ENCODE measurements around the gene ARID1B. TPM values are rescaled to one million over a fixed set of nuclear protein-coding genes. Genes with fewer than 3 reads are reported as not detected.

Gene ARID1B
- total RNA-seq, 2 experiments from 2014 or later = 90.1 to 164 TPM

GRCh38 chr6:156928972-156929371 lies 151.8 kb downstream of the ARID1B start:
- Histone ChIP-seq H3K4me3 (ENCODE audit: low read depth, low read length, poor library complexity, severe bottlenecking) (no peak overlapping the region), H4K20me1 (ENCODE audit: insufficient read depth, low read length) (0 out of 2 replicates have a peak, but pooled peaks cover 5% of the 10 kb centered on the region), H3K4me2 (ENCODE audit: low read length) (no peak overlapping the region), H3K9me3 (ENCODE audit: low read length) (no peaks in the 10 kb centered on the region), H3K79me2 (ENCODE audit: insufficient read depth, low read depth, low read length) (peaks cover 38% of the 10 kb centered on the region; the same call in 1 of the 2 replicates), H3K27ac (ENCODE audit: low read depth, low read length, poor library complexity, severe bottlenecking) (no peak overlapping the region), H2AFZ (ENCODE audit: low read length) (no peak overlapping the region), H3K9me2 (ENCODE audit: insufficient read depth, low read length) (no peaks in the 10 kb centered on the region), H3K36me3 (ENCODE audit: insufficient read depth, low read length) (no peaks in the 10 kb centered on the region; the same call in 1 of the 2 replicates), H3K4me1 (ENCODE audit: insufficient read depth, low read length, poor library complexity, severe bottlenecking) (peaks cover 25% of the 10 kb centered on the region)
- no TSS peak for BruUV-seq (replicated peaks)
- intact Hi-C loops (cut with micrococcal nuclease; ENCODE audit: unreplicated experiment) = no loop called here
- no peak for DNase-seq (ENCODE audit: low spot score)
- CTCF ChIA-PET (ENCODE audit: unreplicated experiment) = no interaction called here
- TF ChIP-seq CTCF (conservative IDR thresholded peaks at IDR 0.05; ENCODE audit: low read length) (no peak), EZH2phosphoT487 (IDR thresholded peaks at IDR 0.05; ENCODE audit: borderline replicate concordance, low read depth, low read length) (no peak)
- POLR2A ChIA-PET = interaction anchor here (0.5 kb wide), 1 partner anchor 614 kb away, joined by 3 read pairs; no protein-coding TSS in a partner anchor

GRCh38 chr6:156931283-156931682 lies 154.1 kb downstream of the ARID1B start:
- CTCF ChIA-PET (ENCODE audit: unreplicated experiment) = no interaction called here
- no peak for TF ChIP-seq CTCF (conservative IDR thresholded peaks at IDR 0.05; ENCODE audit: low read length)
- no peak for TF ChIP-seq EZH2phosphoT487 (IDR thresholded peaks at IDR 0.05; ENCODE audit: borderline replicate concordance, low read depth, low read length)
- DNase-seq (ENCODE audit: low spot score) = no peak
- Histone ChIP-seq H3K4me3 (ENCODE audit: low read depth, low read length, poor library complexity, severe bottlenecking) (no peak overlapping the region), H3K9me3 (ENCODE audit: low read length) (no peaks in the 10 kb centered on the region), H2AFZ (ENCODE audit: low read length) (no peak overlapping the region), H3K27ac (ENCODE audit: low read depth, low read length, poor library complexity, severe bottlenecking) (no peak overlapping the region), H4K20me1 (ENCODE audit: insufficient read depth, low read length) (0 out of 2 replicates have a peak, but pooled peaks cover 5% of the 10 kb centered on the region), H3K4me1 (ENCODE audit: insufficient read depth, low read length, poor library complexity, severe bottlenecking) (peaks cover 19% of the 10 kb centered on the region), H3K79me2 (ENCODE audit: insufficient read depth, low read depth, low read length) (peaks cover 32% of the 10 kb centered on the region; the same call in 1 of the 2 replicates), H3K4me2 (ENCODE audit: low read length) (no peak overlapping the region), H3K36me3 (ENCODE audit: insufficient read depth, low read length) (peaks cover 10% of the 10 kb centered on the region), H3K9me2 (ENCODE audit: insufficient read depth, low read length) (no peaks in the 10 kb centered on the region)
- POLR2A ChIA-PET = interaction anchor here (0.6 to 1.7 kb wide), 6 partner anchors 8 to 190 kb away, joined by 3 to 5 read pairs (median 4); no protein-coding TSS in a partner anchor
- intact Hi-C loops (cut with micrococcal nuclease; ENCODE audit: unreplicated experiment) = loop anchor here (5.0 kb wide), 1 partner anchor 149 kb away; no protein-coding TSS in a partner anchor
- no TSS peak for BruUV-seq (replicated peaks)

Measured in OCI-LY7 (cell line).